AG09319 (cell line): ENCODE data around the gene CDON.

Source experiments
- DNase-seq: peaks from one replicate; pipeline ENCODE4 v3.0.0-alpha.2; 2010; ENCODE audit warnings: low read depth; ENCODE audit errors: extremely low read depth
- TF ChIP-seq, protein P1 (sequence below): IDR thresholded peaks from 2 replicates; pipeline ENCODE4 v1.5.1; 2011; ENCODE audit warnings: low read depth, mild to moderate bottlenecking, inconsistent platforms, low read length, moderate library complexity

The CDON gene

DNA sequence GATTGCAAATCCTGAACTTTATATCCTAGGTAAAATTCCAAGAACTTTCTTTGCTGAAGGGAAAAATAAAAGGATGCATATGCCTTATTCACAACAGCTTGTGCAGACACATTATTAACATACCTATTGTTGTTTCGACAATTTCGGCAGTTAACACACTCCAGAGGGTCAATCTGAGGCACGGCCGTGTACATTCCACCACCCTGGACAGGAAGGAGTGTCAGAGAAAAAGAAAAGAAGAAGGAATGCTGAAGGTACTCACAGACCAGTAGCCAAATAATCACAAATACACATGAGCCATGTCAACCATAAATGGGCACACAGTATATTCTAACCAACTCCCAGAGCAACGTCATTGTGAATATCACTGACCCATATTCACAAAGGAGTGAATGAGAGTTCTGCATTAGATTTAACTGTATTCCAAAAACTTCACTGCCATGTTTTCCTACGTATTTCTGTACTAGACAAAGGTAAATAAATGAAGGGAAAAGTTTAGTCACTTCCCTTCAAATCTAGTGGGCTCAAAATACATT, 84.4 kb downstream of the CDON start:
- DNase-seq = no peak
- TF ChIP-seq, protein P1, sequence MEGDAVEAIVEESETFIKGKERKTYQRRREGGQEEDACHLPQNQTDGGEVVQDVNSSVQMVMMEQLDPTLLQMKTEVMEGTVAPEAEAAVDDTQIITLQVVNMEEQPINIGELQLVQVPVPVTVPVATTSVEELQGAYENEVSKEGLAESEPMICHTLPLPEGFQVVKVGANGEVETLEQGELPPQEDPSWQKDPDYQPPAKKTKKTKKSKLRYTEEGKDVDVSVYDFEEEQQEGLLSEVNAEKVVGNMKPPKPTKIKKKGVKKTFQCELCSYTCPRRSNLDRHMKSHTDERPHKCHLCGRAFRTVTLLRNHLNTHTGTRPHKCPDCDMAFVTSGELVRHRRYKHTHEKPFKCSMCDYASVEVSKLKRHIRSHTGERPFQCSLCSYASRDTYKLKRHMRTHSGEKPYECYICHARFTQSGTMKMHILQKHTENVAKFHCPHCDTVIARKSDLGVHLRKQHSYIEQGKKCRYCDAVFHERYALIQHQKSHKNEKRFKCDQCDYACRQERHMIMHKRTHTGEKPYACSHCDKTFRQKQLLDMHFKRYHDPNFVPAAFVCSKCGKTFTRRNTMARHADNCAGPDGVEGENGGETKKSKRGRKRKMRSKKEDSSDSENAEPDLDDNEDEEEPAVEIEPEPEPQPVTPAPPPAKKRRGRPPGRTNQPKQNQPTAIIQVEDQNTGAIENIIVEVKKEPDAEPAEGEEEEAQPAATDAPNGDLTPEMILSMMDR = no peak

DNA sequence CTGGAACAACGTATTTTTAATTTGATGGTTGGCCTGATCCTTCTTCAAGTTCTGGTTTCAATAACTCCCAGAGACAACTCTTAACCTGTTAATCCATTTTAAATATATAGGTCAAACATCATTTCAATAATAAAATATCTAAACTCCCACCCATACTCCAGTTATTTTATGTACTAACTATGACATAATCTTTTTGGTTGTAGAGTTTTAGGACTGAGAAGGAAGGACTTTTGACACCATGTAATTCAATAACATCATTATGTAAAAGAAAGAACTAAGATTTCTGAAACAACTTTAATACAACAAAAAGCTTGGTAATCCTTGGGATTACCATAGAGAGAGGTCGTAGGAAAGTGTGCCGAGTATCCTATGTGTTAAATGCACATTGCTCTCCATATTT, 85.3 kb downstream of the CDON start:
- TF ChIP-seq, protein P1 = no peak
- DNase-seq = no peak

DNA sequence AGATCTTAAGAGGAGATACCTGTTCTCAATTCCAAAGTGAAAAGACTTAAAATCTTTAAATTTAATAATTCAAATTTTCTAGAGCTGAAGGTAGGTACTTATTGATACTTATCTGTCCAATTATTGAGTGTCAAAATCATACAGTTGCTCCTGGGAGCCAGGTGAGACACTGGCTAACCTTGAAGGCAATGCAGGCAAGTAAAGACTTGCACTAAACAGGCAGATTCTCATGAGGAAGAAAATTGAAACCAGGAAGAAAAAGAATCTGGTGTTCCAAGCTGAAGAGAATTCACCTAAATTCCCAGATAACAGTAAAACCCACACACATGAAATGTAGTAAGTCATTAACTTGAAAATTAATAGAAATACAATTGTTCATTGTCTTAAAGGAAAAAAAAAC, 86.5 kb downstream of the CDON start:
- TF ChIP-seq, protein P1 = no peak
- DNase-seq = no peak

DNA sequence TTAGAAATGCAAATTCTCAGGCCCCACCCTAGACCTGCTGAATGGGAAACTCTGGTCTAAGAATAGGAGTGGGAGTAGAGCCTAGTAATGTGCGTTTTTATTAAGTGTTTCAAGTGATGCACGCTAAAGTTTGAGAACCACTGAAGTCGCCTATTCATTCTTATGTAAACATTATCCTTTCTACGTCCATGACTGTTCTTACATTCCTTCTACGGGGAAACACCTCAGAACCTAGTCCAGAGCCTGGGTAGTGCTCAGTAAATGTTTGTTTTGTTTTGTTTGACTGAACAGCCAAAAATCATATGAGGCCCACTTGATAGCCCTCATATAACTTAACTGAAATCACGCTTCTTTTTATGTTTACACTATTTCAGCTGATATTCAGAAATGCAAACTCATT, 87.0 kb downstream of the CDON start:
- no peak for DNase-seq
- TF ChIP-seq, protein P1 = no peak

DNA sequence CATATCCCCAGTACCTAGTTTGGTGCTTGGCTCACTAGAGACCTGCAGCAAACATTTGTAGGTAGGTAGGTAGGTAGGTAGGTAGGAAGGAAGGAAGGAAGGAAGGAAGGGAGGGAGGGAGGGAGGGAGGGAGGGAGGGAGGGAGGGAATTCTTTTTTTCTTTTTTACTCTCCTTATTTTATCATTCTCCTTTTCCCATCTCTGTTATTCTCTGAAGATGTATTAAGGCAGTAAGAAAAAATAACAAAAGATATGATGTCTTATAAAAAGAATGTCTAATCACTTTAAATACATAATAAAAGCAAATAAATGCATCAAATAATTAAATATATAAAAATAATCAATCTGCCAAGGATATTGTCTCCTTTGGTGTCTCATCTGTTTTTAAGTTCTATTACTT, 88.4 kb downstream of the CDON start:
- DNase-seq = no peak
- TF ChIP-seq, protein P1 = no peak

DNA sequence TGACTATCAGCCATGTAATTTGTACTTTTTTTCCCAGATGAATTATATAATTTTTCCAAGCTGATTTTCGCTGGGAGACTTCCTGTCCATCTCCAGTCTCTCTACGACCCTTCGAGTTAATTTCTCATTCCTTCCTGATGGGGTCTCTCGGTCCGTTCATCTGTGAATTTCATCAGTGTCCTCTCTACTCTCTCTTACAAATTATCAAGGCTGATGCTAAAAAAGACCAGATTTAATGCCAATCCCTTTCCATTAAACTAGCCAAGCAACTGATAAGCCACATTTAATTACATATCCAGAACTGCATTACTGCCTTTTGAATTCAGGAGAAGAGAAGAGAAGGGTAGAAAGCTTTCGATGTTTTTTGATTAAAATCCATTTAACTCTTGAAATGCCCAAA, 91.0 kb downstream of the CDON start:
- TF ChIP-seq, protein P1 = no peak
- DNase-seq = no peak

DNA sequence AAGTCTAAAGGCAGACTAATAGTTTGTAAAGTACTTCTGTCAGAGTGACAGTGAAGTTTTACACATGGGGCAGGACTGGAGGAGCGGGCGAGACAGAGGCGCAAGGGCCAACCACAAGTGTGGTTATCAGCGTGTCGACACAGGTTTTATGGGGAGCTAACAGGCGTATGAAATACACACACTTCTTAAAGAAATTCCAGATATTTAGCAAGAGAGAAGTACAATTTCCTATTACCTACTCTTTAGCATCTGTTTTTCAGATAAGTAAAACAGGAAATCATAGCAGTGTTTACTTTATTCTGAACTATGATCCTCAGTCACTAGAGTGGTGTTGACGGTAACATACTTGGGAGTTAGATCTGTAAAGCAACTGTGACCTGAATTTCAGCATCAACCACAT, 94.3 kb downstream of the CDON start:
- no peak for DNase-seq
- TF ChIP-seq, protein P1 = no peak
